H4 (cell line): ENCODE measurements around the gene RNF113A. TPM values are rescaled to one million over a fixed set of nuclear protein-coding genes. Genes with fewer than 3 reads are reported as not detected.
"Not testable (repeated sequence)": the region's sequence is repeated elsewhere in the genome, so short reads cannot be mapped to it uniquely, and the experiment has no call there.

Source experiments
- DNase-seq: peaks from one replicate; pipeline ENCODE4 v3.0.0-alpha.2; 2015; ENCODE audit warnings: low spot score
- total RNA-seq: library from RNA; depleted of rRNA; stranded (reverse); fragments of >200 nt; shearing (Covaris generic); gene quantifications from 2 replicates; pipeline ENCODE4 v1.2.3, GENCODE V29; 2014; rRNA removed

The RNF113A gene
- total RNA-seq, 1 experiment from 2014 or later = 27.5 TPM

DNA sequence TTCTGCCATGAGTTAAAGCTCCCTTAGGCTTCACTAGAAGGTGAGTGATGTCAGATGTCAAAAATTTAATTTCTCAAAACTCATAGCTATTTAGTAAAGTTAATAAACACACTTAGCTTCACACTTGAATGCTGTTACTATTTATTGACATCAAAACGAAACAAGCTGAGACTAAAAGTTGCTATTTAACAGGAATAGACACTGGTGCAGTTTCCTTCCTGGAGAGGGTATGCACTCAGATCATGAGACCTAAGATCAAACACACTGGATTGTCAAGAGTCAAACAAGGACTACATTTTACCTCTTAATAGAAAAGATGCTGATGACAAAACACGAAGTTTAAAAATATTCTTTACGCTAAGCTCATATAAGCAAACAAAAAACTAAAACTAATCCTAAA is 37.6 kb downstream of the RNF113A start:
- DNase-seq = no peak

DNA sequence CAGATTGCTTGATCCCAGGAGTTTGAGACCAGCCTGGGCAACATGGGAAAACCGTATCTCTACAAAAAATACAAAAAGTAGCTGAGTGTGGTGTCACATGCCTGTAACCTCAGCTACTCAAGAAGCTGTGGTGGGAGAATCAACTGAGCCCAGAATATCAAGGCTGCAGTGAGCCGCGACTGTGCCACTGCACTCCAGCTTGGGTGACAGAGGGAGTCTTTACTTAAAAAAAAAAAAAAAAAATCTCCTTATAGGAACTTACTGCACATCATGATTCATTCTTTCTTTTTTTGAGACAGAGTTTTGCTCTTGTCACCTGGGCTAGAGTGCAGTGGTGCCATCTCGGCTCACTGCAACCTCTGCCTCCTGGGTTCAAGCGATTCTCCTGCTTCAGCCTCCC is 43.1 kb downstream of the RNF113A start:
- no peak for DNase-seq

DNA sequence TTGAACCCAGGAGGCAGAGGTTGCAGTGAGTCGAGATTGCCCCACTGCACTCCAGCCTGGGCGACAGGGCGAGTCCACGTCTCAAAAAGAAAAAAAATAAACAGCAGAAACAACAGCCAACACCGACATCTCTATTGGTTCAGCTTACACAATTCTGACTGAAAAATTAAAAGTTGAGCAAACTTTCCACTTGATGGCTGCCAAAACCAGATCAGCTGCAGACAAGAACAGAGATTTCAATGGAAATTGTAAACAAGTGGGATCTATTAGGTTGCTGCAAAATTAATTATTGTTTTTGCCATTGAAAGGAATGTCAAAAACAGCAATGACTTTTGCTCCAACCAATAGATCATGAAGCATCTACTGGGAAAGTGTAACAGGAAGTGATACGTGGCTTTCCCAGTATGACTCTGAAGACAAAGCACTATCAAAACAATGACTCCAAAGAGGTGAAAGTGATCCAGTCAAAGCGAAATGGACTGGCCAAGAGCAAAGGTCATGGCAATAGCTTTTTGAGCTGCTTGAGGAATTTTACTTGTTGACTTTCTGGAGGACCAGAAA is 45.1 kb downstream of the RNF113A start:
- no peak for DNase-seq

DNA sequence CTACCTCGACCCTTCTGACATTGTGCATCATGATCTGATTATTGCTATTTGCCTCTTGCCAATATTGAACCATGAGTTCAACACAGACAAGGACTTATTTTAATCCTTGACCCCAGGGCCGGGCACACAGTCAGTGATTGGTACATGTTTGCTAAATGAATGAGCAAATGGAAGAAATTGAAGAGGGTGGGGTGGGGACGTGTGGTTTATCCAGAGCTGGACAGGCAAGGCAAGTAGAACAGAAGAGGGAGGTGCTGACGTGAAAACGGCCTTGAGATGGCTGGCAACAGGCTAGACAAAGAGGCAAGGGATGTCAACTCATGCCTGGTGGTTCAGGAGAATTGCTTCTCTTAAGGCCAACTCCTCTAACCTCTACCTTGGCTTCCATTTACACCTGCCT is 47.3 kb downstream of the RNF113A start:
- DNase-seq = not testable (repeated sequence)

DNA sequence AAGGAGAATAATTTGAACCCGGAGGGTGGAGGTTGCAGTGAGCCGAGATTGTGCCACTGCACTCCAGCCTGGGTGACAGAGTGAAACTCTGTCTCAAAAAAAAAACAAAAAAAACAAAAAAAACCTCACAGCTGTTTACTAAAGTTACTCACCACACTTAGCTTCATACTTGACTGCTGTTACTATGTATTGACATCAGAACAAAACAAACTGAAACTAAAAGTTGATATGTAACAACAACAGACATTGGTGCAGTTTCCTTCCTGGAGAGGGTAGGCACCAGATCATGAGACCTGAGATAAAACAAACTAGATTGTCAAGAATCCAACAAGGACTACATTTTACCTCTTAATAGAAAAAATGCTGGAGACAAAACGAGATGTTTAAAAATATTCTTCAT is 49.8 kb downstream of the RNF113A start:
- DNase-seq = peak; percentile 14

Other genes with a start within 250 kb of the RNF113A start
- gene SEPTIN6, start 178.6 kb downstream of the RNF113A start, total RNA-seq = 21.3 and 28.0 TPM in 2 replicates
- 0.10 TPM in 1 of 2 replicates, not detected in the other for gene SOWAHD, start 113.1 kb downstream of the RNF113A start, total RNA-seq
- 7,124 and 8,669 TPM in 2 replicates for gene RPL39, start 80.1 kb downstream of the RNF113A start, total RNA-seq
- gene UPF3B, start 18.8 kb downstream of the RNF113A start, total RNA-seq = 1.5 and 3.7 TPM in 2 replicates
- 163 and 188 TPM in 2 replicates for gene NDUFA1, start 99 bp upstream of the RNF113A start, total RNA-seq
- not detected in 2 replicates for gene AKAP14, start 24.2 kb upstream of the RNF113A start, total RNA-seq
- gene NKAP, start 72.0 kb upstream of the RNF113A start, total RNA-seq = 3.1 and 3.5 TPM in 2 replicates
- gene RHOXF2B, start 206.0 kb upstream of the RNF113A start, total RNA-seq = not detected in 2 replicates
- gene RHOXF1, start 244.2 kb upstream of the RNF113A start, total RNA-seq = not detected in 2 replicates